ENCODE measurements around the gene HTT. TPM values are rescaled to one million over a fixed set of nuclear protein-coding genes. Genes with fewer than 3 reads are reported as not detected.

The HTT gene
- total RNA-seq, 1 experiment from 2014 or later, result 85.4 TPM

DNA sequence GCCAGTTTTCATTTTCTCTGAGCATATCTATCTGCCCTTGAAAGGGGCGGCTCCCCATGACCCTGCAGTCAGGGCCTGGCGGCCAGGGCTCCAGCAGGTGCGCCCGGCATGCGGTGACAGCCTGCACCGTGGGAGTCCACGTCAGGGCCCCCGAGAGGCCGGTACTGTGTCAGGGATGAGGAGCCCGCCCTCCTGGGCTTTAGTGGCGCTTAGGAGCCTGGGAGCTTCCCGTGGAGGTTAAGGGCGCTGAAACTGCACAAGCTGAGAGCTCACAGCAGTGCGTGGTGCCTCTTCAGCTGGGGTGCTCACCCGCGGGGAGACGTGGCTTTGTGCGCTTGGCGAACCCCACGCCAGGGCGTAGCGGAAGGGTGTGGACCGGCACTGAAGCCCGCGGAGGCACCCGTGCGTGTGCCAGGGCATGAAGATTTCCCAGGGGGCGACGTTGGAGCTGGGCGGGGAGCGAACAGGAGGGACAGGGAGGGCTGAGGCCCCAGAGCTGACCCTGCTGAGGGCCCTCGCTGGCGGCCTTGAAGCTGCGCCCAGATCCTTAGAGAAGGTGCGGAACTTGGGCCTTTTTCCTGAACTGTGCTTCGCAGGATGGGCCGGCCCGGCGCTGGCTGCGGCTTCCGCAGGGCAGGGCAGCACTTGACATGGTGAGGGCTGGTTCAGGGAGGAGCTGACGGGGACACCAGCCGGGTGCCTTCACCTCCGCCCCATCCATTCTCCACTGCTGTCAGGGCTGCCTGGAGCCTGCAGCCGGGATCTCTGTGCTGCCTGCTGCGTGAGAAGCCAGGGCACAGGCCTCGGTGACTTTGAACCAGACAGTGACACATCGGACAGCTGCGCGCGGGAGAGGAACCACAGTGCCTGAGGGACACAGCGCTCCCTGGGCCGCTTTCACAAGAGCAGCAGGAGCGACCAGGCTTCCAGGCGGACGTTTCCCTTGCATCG lies 33.0 kb upstream of the HTT start (continued):
- no peak for TF ChIP-seq CREB1 (CRISPR knock-in tag; IDR thresholded peaks at IDR 0.05)
- no peak for TF ChIP-seq NR3C1 (CRISPR knock-in tag; conservative IDR thresholded peaks at IDR 0.05; ENCODE audit: low read depth)
- no peak for TF ChIP-seq ZNF219 (CRISPR knock-in tag; IDR thresholded peaks at IDR 0.05; ENCODE audit: borderline replicate concordance)
- TF ChIP-seq, protein P1, sequence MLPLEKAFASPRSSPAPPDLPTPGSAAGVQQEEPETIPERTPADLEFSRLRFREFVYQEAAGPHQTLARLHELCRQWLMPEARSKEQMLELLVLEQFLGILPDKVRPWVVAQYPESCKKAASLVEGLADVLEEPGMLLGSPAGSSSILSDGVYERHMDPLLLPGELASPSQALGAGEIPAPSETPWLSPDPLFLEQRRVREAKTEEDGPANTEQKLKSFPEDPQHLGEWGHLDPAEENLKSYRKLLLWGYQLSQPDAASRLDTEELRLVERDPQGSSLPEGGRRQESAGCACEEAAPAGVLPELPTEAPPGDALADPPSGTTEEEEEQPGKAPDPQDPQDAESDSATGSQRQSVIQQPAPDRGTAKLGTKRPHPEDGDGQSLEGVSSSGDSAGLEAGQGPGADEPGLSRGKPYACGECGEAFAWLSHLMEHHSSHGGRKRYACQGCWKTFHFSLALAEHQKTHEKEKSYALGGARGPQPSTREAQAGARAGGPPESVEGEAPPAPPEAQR (CRISPR knock-in tag; IDR thresholded peaks at IDR 0.05), result no peak
- TF ChIP-seq, protein P2, sequence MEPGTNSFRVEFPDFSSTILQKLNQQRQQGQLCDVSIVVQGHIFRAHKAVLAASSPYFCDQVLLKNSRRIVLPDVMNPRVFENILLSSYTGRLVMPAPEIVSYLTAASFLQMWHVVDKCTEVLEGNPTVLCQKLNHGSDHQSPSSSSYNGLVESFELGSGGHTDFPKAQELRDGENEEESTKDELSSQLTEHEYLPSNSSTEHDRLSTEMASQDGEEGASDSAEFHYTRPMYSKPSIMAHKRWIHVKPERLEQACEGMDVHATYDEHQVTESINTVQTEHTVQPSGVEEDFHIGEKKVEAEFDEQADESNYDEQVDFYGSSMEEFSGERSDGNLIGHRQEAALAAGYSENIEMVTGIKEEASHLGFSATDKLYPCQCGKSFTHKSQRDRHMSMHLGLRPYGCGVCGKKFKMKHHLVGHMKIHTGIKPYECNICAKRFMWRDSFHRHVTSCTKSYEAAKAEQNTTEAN (CRISPR knock-in tag; IDR thresholded peaks at IDR 0.05), result no peak
- TF ChIP-seq, protein P3, sequence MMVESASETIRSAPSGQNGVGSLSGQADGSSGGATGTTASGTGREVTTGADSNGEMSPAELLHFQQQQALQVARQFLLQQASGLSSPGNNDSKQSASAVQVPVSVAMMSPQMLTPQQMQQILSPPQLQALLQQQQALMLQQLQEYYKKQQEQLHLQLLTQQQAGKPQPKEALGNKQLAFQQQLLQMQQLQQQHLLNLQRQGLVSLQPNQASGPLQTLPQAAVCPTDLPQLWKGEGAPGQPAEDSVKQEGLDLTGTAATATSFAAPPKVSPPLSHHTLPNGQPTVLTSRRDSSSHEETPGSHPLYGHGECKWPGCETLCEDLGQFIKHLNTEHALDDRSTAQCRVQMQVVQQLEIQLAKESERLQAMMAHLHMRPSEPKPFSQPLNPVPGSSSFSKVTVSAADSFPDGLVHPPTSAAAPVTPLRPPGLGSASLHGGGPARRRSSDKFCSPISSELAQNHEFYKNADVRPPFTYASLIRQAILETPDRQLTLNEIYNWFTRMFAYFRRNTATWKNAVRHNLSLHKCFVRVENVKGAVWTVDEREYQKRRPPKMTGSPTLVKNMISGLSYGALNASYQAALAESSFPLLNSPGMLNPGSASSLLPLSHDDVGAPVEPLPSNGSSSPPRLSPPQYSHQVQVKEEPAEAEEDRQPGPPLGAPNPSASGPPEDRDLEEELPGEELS (CRISPR knock-in tag; IDR thresholded peaks at IDR 0.05), result no peak
- TF ChIP-seq NFE2L1 (CRISPR knock-in tag; IDR thresholded peaks at IDR 0.05), result no peak
- no peak for TF ChIP-seq ESRRA (CRISPR knock-in tag; IDR thresholded peaks at IDR 0.05; ENCODE audit: borderline replicate concordance)
- no peak for TF ChIP-seq EMX1 (CRISPR knock-in tag; IDR thresholded peaks at IDR 0.05)
- TF ChIP-seq, protein P4, sequence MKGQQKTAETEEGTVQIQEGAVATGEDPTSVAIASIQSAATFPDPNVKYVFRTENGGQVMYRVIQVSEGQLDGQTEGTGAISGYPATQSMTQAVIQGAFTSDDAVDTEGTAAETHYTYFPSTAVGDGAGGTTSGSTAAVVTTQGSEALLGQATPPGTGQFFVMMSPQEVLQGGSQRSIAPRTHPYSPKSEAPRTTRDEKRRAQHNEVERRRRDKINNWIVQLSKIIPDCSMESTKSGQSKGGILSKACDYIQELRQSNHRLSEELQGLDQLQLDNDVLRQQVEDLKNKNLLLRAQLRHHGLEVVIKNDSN (CRISPR knock-in tag; IDR thresholded peaks at IDR 0.05), result no peak

DNA sequence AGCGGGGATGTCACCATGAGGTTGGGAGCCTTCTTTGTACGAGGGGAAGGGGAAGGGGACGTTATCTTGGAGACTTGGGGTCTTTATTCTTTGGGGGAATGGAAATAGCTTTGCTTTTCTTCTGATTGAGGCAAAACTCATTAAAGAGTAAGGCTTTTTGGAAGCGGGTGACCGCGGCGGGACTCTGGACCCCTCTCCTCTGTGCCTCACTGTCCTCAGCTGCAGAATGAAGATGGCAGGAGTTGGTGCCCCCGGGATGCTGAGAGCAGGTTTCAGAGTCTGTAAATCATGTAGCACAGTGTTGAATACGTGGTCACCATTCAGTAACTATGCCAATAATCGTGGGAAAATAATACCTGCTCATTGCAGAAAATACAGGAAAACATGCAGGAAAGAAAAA lies 32.3 kb upstream of the HTT start:
- Mint-ChIP-seq H3K27ac (no peak overlapping the region), H3K4me3 (peak overlapping the region; percentile 54), H3K27me3 (ENCODE audit: low read depth) (peaks cover 23% of the 10 kb centered on the region), H3K9me3 (no peaks in the 10 kb centered on the region), H3K4me1 (peaks cover 12% of the 10 kb centered on the region), H3K36me3 (no peaks in the 10 kb centered on the region)
- no peak for ATAC-seq
- no peak for DNase-seq (ENCODE audit: low spot score)
- ChIA-PET CTCF (interaction anchor here (0.6 to 1.5 kb wide), 8 partner anchors 10 to 277 kb away, joined by 3 to 7 read pairs (median 4); no protein-coding TSS in a partner anchor), POLR2A (no interaction called here)
- TF ChIP-seq, protein P5, sequence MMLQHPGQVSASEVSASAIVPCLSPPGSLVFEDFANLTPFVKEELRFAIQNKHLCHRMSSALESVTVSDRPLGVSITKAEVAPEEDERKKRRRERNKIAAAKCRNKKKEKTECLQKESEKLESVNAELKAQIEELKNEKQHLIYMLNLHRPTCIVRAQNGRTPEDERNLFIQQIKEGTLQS (CRISPR knock-in tag; conservative IDR thresholded peaks at IDR 0.05), result no peak
- TF ChIP-seq RORB (CRISPR knock-in tag; IDR thresholded peaks at IDR 0.05) (no peak), NFATC4 (CRISPR knock-in tag; IDR thresholded peaks at IDR 0.05) (no peak), NFE2L1 (CRISPR knock-in tag; IDR thresholded peaks at IDR 0.05) (no peak), JUN (CRISPR knock-in tag; IDR thresholded peaks at IDR 0.05) (no peak), CBFB (CRISPR knock-in tag; IDR thresholded peaks at IDR 0.05; ENCODE audit: low read depth) (no peak)
- TF ChIP-seq, protein P4 (CRISPR knock-in tag; IDR thresholded peaks at IDR 0.05), result no peak
- TF ChIP-seq, protein P6, sequence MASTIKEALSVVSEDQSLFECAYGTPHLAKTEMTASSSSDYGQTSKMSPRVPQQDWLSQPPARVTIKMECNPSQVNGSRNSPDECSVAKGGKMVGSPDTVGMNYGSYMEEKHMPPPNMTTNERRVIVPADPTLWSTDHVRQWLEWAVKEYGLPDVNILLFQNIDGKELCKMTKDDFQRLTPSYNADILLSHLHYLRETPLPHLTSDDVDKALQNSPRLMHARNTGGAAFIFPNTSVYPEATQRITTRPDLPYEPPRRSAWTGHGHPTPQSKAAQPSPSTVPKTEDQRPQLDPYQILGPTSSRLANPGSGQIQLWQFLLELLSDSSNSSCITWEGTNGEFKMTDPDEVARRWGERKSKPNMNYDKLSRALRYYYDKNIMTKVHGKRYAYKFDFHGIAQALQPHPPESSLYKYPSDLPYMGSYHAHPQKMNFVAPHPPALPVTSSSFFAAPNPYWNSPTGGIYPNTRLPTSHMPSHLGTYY (CRISPR knock-in tag; IDR thresholded peaks at IDR 0.05), result no peak
- TF ChIP-seq, protein P7, sequence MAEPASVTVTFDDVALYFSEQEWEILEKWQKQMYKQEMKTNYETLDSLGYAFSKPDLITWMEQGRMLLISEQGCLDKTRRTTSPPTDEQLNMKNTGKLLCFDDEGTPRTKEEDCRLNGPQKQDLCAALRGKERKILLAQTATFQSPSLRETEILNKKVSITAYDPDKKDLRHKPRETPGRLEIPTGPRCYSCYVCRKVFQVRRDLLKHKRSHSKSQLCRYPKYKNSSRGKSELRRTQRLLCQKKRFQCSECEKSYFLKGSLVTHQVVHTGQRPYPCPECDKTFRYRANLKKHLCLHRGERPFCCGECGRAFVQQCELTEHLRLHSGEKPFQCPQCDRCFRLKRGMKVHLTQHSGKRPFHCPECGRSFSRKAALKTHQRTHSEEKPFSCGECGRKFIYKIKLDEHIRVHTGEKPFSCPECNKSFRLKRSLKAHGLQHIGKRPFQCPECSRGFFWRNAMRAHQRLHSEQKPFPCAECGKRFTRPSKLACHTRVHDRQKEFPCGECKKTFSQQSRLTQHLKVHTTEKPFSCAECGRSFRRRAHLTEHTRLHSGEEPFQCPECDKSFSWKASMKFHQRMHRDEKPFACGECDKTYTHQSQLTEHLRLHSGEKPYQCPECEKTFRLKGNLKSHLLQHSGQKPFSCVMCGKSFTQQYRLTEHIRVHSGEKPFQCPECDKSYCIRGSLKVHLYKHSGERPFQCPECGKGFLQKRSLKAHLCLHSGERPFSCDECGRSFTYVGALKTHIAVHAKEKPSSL (CRISPR knock-in tag; conservative IDR thresholded peaks at IDR 0.05), result no peak
- TF ChIP-seq, protein P8, sequence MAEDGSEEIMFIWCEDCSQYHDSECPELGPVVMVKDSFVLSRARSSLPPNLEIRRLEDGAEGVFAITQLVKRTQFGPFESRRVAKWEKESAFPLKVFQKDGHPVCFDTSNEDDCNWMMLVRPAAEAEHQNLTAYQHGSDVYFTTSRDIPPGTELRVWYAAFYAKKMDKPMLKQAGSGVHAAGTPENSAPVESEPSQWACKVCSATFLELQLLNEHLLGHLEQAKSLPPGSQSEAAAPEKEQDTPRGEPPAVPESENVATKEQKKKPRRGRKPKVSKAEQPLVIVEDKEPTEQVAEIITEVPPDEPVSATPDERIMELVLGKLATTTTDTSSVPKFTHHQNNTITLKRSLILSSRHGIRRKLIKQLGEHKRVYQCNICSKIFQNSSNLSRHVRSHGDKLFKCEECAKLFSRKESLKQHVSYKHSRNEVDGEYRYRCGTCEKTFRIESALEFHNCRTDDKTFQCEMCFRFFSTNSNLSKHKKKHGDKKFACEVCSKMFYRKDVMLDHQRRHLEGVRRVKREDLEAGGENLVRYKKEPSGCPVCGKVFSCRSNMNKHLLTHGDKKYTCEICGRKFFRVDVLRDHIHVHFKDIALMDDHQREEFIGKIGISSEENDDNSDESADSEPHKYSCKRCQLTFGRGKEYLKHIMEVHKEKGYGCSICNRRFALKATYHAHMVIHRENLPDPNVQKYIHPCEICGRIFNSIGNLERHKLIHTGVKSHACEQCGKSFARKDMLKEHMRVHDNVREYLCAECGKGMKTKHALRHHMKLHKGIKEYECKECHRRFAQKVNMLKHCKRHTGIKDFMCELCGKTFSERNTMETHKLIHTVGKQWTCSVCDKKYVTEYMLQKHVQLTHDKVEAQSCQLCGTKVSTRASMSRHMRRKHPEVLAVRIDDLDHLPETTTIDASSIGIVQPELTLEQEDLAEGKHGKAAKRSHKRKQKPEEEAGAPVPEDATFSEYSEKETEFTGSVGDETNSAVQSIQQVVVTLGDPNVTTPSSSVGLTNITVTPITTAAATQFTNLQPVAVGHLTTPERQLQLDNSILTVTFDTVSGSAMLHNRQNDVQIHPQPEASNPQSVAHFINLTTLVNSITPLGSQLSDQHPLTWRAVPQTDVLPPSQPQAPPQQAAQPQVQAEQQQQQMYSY (CRISPR knock-in tag; IDR thresholded peaks at IDR 0.05), result no peak

Measured in WTC11 (cell line).